ENCODE results near the gene CD22. TPM values are rescaled to one million over a fixed set of nuclear protein-coding genes. Genes with fewer than 3 reads are reported as not detected.

CD22 gene
- 1 to 10 TPM in 2 of 6 donors, under 1 TPM in 4; 0.32 to 2.1 (median 0.94) TPM for total RNA-seq
- under 1 TPM; 0.38 to 0.49 TPM for polyA plus RNA-seq

DNA sequence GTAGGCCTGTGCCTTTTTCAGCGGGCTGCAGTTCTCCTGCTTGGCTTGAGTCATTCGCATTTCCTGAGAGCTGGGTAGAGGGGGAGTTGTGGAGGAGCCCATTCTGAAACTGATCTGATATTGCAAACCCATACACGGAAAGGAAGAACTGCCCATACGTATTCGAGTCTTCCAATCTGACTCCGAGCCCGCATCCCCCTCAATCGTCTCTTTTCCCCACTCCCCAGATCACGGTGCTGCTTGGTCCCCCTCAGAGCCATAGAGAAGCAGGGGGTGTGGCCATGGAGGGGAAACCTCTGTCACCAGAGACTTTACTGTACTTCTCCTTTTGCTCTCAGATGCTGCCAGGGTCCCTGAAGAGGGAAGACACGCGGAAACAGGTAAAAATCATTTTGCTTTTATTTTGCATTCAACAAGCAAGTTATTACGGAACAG is at the start of gene CD22:
Gene CD22, plus strand, starts transcription at position 337 of the 435 bp plus-strand sequence. CDS start 2,854 bp downstream, outside the sequence.
- WGBS, 2 donors, result 78 to 89% methylated on average over 12 of the region's 12 CpGs
- Histone ChIP-seq H3K27me3 (no peaks in the 10 kb centered on the region), H3K9me3 (no peaks in the 10 kb centered on the region), H3K4me3 (no peak within 1 kb of the TSS), H3K4me1 (no peaks in the 10 kb centered on the region), H3K36me3 (no peaks in the 10 kb centered on the region), H3K27ac (no peak within 1 kb of the TSS)
- no peak for DNase-seq
- TF ChIP-seq CTCF (IDR thresholded peaks at IDR 0.05), result no peak
- no peak for FAIRE-seq
- no peak for ATAC-seq
- intact Hi-C loops (cut with DNase I), result no loop called here

- WGBS, 2 donors, result 81 to 82% methylated on average over 11 of the region's 11 CpGs
Observed at GRCh38 chr19:35279374-35279773, 49.6 kb upstream of the CD22 start.

GRCh38 chr19:35279985-35280821 is 48.8 kb upstream of the CD22 start:
- H3K4me3 ChIP-seq, result no peak overlapping the region
- FAIRE-seq (no peak), ATAC-seq (peak in 2 of 4 donors; percentile 16 to 28), DNase-seq (peak in 1 of 6 donors; percentile 33)
- intact Hi-C loops (cut with DNase I), result no loop called here
- H3K9me3 ChIP-seq, result no peaks in the 10 kb centered on the region
- peaks cover 0 to 36% (median 7%) of the 10 kb centered on the region in 3 donors for H3K36me3 ChIP-seq
- H3K27me3 ChIP-seq, result no peaks in the 10 kb centered on the region
- no peak overlapping the region for H3K27ac ChIP-seq
- no peak for TF ChIP-seq CTCF (IDR thresholded peaks at IDR 0.05)
- WGBS, 2 donors, result 56 to 63% methylated on average over 12 of the region's 12 CpGs
- H3K4me1 ChIP-seq, result peaks cover 0 to 10% (median 0%) of the 10 kb centered on the region in 3 donors

More at GRCh38 chr19:35279374-35279773, 49.6 kb upstream of the CD22 start:
- Histone ChIP-seq H3K4me3 (no peak overlapping the region), H3K4me1 (peaks cover 0 to 10% (median 0%) of the 10 kb centered on the region in 3 donors), H3K9me3 (no peaks in the 10 kb centered on the region), H3K27ac (no peak overlapping the region), H3K27me3 (no peaks in the 10 kb centered on the region), H3K36me3 (peaks cover 0 to 36% (median 7%) of the 10 kb centered on the region in 3 donors)
- DNase-seq (no peak), ATAC-seq (no peak), FAIRE-seq (no peak)
- no peak for TF ChIP-seq CTCF (IDR thresholded peaks at IDR 0.05)
- intact Hi-C loops (cut with DNase I), result no loop called here

- Histone ChIP-seq H3K36me3 (peaks cover 0 to 29% (median 7%) of the 10 kb centered on the region in 3 donors), H3K27me3 (no peaks in the 10 kb centered on the region), H3K4me3 (no peak overlapping the region), H3K27ac (peak overlapping the region in 1 of 4 donors; percentile 17), H3K9me3 (no peaks in the 10 kb centered on the region), H3K4me1 (peaks cover 0 to 10% (median 0%) of the 10 kb centered on the region in 3 donors)
- FAIRE-seq (no peak), ATAC-seq (peak in 1 of 4 donors; percentile 5), DNase-seq (no peak)
- intact Hi-C loops (cut with DNase I), result no loop called here
- 68% methylated on average over 4 of the region's 4 CpGs for WGBS, 2 donors
- TF ChIP-seq CTCF (IDR thresholded peaks at IDR 0.05), result no peak
Observed at GRCh38 chr19:35281303-35281702, 47.7 kb upstream of the CD22 start.

Data from pancreas (tissue), 10 donors.